ENCODE measurements around the gene SMG5. TPM values are rescaled to one million over a fixed set of nuclear protein-coding genes. Genes with fewer than 3 reads are reported as not detected.
A peak's percentile ranks its signal among the peaks of the same experiment; 100 is the strongest.
"Not testable (repeated sequence)": the region's sequence is repeated elsewhere in the genome, so short reads cannot be mapped to it uniquely, and the experiment has no call there.

The SMG5 gene
- total RNA-seq, 2 donors from 2014 or later: 75.7 to 93.7 TPM

DNA sequence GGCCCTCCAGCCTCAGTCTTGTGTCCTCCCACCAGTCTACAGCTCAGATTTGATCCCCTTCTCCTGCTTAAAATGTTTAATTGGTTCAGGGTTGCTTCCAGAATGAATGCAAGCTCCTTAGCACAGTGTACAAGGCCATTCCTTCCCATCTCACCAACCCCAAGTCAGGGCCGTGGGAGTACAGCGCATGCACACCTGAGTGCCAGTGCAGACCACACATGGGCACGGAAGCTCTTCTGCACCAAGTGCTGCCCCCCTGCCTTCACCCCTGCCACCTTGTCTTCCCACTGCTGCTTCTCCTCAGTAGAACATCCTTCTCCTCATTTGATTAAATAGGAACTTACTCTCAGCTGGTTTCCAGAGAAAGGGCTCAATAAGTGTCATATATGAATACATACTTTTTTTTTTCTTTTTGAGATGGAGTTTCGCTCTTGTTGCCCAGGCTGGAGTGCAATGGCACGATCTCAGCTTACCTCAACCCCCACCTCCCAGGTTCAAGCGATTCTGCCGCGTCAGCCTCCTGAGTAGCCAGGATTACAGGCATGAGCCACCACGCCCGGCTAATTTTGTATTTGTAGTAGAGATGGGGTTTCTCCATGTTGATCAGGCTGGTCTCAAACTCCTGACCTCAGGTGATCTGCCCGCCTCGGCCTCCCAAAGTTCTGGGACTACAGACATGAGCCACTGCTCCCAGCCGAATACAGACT lies 60.5 kb downstream of the SMG5 start:
- H3K4me3 Mint-ChIP-seq: peak overlapping the region; percentile 71
- H3K27ac Mint-ChIP-seq: peak overlapping the region; percentile 88
- peaks cover 87% of the 10 kb centered on the region for H3K36me3 Mint-ChIP-seq (ENCODE audit: low read depth)
- ATAC-seq (replicated peaks): no peak
- H3K9me3 Mint-ChIP-seq: no peaks in the 10 kb centered on the region
- H3K27me3 Mint-ChIP-seq: no peaks in the 10 kb centered on the region
- peaks cover 56% of the 10 kb centered on the region for H3K4me1 Mint-ChIP-seq

DNA sequence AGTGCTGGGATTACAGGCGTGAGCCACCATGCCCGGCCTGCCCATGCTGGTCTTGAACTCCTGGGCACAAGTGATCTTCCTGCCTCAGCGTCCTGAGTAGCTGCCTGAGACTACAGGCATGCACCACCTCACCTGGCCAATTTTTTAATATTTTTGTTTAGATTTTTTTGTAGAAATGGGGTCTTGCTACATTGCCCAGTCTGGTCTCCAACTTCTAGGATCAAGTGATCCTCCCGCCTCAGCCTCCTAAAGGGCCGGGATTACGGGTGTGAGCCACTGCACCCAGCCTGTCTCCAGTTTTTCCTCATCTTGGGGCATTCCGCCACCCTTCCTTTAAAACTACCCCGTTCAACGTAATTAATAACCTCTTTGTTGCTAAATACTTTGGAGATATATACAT lies 62.4 kb downstream of the SMG5 start:
- Mint-ChIP-seq H3K4me3 (peak overlapping the region; percentile 71), H3K36me3 (ENCODE audit: low read depth) (peaks cover 83% of the 10 kb centered on the region)
- no peak for ATAC-seq (replicated peaks)

DNA sequence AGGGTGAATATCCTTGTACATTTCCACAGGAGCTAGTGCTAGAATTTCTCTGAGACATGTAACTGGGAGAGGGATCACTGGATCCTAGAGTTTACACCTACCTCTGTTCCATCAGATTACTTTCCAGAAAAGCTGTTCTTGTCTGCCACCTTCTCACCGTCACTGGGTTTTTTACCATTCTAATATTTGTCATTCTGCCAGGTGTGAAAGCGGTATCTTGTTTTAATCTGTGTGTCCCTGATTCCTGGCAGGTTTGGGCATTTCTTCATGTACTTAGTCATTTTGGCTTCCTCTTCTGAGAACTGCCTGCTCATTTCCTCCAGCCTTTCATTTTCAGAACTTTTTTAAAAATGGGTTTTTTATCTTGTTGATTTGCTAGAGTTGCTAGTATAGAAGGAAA lies 64.8 kb downstream of the SMG5 start:
- no peaks in the 10 kb centered on the region for H3K9me3 Mint-ChIP-seq
- peak overlapping the region; percentile 81 for H3K4me3 Mint-ChIP-seq
- no peaks in the 10 kb centered on the region for H3K27me3 Mint-ChIP-seq
- peak overlapping the region; percentile 95 for H3K27ac Mint-ChIP-seq
- ATAC-seq (replicated peaks): peak; percentile 54
- H3K36me3 Mint-ChIP-seq (ENCODE audit: low read depth): peaks cover 88% of the 10 kb centered on the region
- peaks cover 40% of the 10 kb centered on the region for H3K4me1 Mint-ChIP-seq

More for the DNA sequence above, 62.4 kb downstream of the SMG5 start:
- Mint-ChIP-seq H3K9me3 (no peaks in the 10 kb centered on the region), H3K27ac (peak overlapping the region; percentile 88), H3K27me3 (no peaks in the 10 kb centered on the region), H3K4me1 (peaks cover 46% of the 10 kb centered on the region)

DNA sequence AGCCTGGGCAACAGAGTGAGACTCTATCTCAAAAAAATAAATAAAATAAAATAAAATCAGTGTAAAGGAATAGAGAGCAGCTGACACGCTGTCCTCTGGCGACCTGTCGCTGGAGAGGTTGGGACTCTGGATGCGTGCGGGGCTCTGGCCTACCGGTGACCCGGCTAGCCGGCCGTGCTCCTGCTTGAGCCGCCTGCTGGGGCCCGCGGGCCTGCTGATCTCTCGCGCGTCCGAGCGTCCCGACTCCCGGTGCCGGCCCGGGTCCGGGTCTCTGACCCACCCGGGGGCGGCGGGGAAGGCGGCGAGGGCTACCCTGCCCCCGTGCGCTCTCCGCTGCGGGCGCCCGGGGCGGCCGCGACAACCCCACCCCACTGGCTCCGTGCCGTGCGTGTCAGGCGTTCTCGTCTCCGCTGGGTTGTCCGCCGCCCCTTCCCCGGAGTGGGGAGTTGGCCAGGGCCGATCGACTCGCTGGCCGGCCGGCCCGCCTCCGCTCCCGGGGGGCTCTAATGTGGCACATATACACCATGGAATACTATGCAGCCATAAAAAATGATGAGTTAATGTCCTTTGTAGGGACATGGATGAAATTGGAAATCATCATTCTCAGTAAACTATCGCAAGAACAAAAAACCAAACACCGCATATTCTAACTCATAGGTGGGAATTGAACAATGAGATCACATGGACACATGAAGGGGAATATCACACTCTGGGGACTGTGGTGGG lies 66.1 kb downstream of the SMG5 start:
- Mint-ChIP-seq H3K27ac (peak overlapping the region; percentile 95), H3K36me3 (ENCODE audit: low read depth) (peaks cover 88% of the 10 kb centered on the region), H3K4me3 (peak overlapping the region; percentile 84), H3K4me1 (peaks cover 27% of the 10 kb centered on the region)
- H3K9me3 Mint-ChIP-seq; ATAC-seq (replicated peaks); H3K27me3 Mint-ChIP-seq: not testable (repeated sequence)

DNA sequence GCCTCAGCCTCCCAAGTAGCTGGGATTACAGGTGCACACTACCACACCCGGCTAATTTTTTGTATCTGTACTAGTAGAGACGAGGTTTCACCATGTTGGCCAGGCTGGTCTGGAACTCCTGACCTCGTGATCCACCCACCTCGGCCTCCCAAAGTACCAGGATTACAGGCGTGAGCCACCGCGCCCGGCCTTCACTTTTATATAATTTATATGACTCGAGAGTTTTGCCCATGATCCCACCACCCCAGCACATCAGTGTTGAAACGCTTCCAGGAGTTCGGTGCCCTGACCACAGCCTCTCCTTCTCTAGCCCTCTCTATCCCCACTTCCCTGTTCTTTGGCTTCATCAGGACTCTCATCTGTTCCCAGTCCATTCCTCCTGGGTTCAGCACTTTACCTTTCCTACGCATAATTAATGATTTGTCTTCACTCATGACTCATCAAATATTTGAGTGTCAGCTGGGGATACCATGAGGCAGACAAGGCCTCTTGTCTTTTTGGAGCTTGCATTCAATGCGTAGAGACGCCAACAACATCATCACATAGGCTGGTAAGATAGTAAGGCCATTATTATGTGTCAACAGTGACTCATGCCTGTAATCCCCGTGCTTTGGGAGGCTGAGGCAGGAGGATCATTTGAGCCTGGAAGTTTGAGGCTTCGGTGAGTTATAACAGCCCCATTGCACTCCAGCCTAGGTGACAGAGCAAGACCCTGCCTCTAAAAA lies 68.4 kb downstream of the SMG5 start:
- ATAC-seq (replicated peaks): peak; percentile 15
- H3K9me3 Mint-ChIP-seq: no peaks in the 10 kb centered on the region
- H3K27me3 Mint-ChIP-seq: no peaks in the 10 kb centered on the region
- H3K36me3 Mint-ChIP-seq (ENCODE audit: low read depth): peaks cover 87% of the 10 kb centered on the region
- peak overlapping the region; percentile 84 for H3K4me3 Mint-ChIP-seq
- H3K4me1 Mint-ChIP-seq: peaks cover 15% of the 10 kb centered on the region
- H3K27ac Mint-ChIP-seq: peak overlapping the region; percentile 92

DNA sequence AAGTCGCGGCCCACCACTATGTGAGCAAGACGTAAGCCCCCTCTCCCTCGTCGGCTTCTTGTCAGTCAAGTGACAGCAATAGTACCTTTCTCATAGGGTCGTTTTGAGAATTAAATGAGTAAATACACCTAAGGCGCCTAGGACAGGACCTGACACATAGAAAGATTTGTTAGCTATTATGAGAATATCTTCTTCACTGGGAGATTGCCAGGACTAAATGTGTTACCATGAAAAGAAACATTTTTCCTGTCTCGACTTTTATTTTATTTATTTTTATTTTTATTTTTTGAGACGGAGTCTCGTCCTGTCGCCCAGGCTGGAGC lies 69.0 kb downstream of the SMG5 start:
- no peaks in the 10 kb centered on the region for H3K9me3 Mint-ChIP-seq
- ATAC-seq (replicated peaks): no peak
- peaks cover 90% of the 10 kb centered on the region for H3K36me3 Mint-ChIP-seq (ENCODE audit: low read depth)
- H3K4me3 Mint-ChIP-seq: peak overlapping the region; percentile 84
- H3K27me3 Mint-ChIP-seq: no peaks in the 10 kb centered on the region
- peak overlapping the region; percentile 92 for H3K27ac Mint-ChIP-seq
- H3K4me1 Mint-ChIP-seq: peaks cover 14% of the 10 kb centered on the region

DNA sequence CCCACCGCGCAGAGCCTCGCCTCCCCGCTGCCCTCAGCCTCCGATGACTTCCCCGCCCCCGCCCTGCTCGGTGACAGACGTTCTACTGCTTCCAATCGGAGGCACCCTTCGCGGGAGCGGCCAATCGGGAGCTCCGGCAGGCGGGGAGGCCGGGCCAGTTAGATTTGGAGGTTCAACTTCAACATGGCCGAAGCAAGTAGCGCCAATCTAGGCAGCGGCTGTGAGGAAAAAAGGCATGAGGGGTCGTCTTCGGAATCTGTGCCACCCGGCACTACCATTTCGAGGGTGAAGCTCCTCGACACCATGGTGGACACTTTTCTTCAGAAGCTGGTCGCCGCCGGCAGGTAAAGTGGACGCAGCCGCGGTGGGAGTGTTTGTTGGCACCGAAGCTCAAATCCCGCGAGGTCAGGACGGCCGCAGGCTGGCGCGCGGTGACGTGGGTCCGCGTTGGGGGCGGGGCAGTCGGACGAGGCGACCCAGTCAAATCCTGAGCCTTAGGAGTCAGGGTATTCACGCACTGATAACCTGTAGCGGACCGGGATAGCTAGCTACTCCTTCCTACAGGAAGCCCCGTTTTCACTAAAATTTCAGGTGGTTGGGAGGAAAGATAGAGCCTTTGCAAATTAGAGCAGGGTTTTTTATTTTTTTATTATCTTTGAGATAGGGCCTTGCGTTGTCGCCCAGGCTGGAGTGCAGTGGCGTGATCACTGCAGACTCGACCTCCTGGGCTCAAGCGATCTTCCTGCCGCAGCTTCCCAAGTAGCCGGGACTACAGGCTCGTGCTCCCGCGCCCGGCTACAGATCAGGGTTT lies 69.6 kb downstream of the SMG5 start, which contains the start of gene PMF1:
PMF1 (plus strand) TSS at position 175 of the 811 bp plus-strand sequence; CDS start at position 184, 9 bp downstream.
- H3K4me1 Mint-ChIP-seq: peaks cover 11% of the 10 kb centered on the region
- peaks cover 91% of the 10 kb centered on the region for H3K36me3 Mint-ChIP-seq (ENCODE audit: low read depth)

DNA sequence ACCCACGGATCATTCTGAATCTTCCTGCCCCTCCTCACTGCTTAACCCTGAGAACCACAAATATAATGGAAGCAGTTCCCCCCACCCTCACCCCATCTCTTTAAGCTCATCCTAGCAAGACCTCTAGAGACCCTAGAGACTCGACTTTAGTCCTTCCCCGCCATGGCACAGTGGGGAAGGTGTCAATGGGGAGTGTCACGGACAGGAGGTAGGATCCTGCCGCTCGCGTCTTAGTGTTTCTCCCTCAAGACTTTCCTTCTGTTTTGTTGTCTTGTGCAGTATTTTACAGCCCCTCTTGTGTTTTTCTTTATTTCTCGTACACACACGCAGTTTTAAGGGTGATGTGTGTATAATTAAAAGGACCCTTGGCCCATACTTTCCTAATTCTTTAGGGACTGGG lies 70.5 kb downstream of the SMG5 start:
- peak overlapping the region; percentile 84 for H3K4me3 Mint-ChIP-seq
- H3K4me1 Mint-ChIP-seq: peaks cover 6% of the 10 kb centered on the region
- no peaks in the 10 kb centered on the region for H3K9me3 Mint-ChIP-seq
- H3K27me3 Mint-ChIP-seq: no peaks in the 10 kb centered on the region
- peaks cover 91% of the 10 kb centered on the region for H3K36me3 Mint-ChIP-seq (ENCODE audit: low read depth)
- no peak for ATAC-seq (replicated peaks)
- H3K27ac Mint-ChIP-seq: peak overlapping the region; percentile 92

More for the DNA sequence above, 69.6 kb downstream of the SMG5 start, which contains the start of gene PMF1:
- peak within 1 kb of the TSS; percentile 84 for H3K4me3 Mint-ChIP-seq
- peak within 1 kb of the TSS; percentile 92 for H3K27ac Mint-ChIP-seq
- no peaks in the 10 kb centered on the region for H3K27me3 Mint-ChIP-seq
- ATAC-seq (replicated peaks): peak; percentile 91
- no peaks in the 10 kb centered on the region for H3K9me3 Mint-ChIP-seq

DNA sequence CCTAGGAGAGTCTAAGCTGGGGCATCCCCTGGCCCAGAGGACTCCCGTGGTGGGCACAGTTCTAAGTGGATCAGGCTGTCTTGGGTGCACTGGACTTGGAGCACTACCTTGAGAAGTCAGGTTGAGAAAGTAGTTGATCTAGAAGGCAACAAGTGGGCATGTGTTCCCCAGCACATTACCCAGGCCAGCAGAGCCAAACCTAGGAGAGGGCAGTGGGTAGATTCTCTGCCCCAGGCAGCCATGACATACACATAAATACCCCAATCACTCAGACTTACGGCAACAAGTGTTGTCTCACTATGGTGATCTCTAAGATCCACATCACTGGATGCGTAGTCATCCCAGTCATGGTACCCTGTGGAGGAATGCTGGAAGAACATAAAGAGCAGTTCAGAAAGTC lies 71.4 kb downstream of the SMG5 start:
- Mint-ChIP-seq H3K27me3 (no peaks in the 10 kb centered on the region), H3K4me1 (peaks cover 6% of the 10 kb centered on the region), H3K36me3 (ENCODE audit: low read depth) (peaks cover 96% of the 10 kb centered on the region), H3K27ac (peak overlapping the region; percentile 0), H3K9me3 (no peaks in the 10 kb centered on the region), H3K4me3 (peak overlapping the region; percentile 84)
- ATAC-seq (replicated peaks): no peak

DNA sequence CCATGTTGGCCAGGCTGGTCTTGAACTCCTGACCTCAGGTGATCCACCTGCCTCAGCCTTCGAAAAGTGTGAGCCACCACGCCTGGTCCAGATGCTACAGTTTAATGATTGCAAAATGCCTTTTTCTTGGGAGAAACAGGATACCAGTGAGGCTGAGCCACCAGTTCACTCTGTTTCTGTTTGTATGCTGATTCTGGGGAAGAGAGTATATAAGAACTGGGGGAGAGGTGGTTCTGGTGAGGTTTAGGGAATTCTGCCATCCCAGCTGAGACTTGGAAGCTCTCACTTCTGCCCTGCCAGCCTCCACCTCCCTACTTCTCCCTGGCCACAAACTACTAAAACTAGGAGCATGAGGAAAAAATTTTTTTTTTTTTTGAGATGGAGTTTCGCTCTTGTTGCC lies 77.9 kb downstream of the SMG5 start:
- no peak for ATAC-seq (replicated peaks)
- Mint-ChIP-seq H3K4me1 (peaks cover 9% of the 10 kb centered on the region), H3K36me3 (ENCODE audit: low read depth) (peaks cover 34% of the 10 kb centered on the region), H3K27me3 (no peaks in the 10 kb centered on the region), H3K4me3 (no peak overlapping the region), H3K9me3 (no peaks in the 10 kb centered on the region), H3K27ac (no peak overlapping the region)

DNA sequence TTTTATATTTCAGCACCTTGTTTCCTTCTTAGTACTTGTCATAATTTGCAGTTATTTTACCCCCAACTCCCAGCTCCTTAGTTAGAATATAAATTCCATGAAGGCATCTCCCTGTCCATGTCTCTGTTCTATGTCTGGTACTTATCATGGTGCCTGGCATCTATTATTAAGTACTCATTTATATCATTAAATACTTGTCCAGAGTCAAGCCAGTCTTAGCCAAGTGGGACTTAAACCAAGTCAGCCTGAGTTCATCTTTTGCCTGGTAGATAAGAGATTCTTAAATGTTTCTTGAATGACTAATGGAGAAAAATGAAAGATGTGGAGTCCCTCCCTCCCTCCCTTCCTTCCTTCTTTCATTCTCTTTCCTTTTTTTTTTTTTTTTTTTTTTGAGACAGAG lies 79.3 kb downstream of the SMG5 start:
- Mint-ChIP-seq H3K27me3 (no peaks in the 10 kb centered on the region), H3K9me3 (no peaks in the 10 kb centered on the region), H3K4me1 (peaks cover 23% of the 10 kb centered on the region), H3K4me3 (no peak overlapping the region), H3K36me3 (ENCODE audit: low read depth) (peaks cover 20% of the 10 kb centered on the region), H3K27ac (no peak overlapping the region)
- no peak for ATAC-seq (replicated peaks)

DNA sequence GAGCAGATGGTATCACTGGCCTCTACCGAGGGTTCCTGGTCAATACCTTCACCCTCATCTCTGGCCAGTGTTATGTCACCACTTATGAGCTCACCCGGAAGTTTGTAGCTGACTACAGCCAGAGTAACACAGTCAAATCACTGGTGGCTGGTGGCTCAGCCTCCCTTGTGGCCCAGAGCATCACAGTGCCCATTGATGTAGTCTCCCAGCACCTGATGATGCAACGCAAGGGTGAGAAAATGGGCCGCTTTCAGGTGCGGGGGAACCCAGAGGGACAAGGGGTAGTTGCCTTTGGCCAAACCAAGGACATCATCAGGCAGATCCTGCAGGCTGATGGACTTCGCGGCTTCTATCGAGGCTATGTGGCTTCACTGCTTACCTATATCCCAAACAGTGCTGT lies 82.6 kb downstream of the SMG5 start:
- Mint-ChIP-seq H3K4me3 (no peak overlapping the region), H3K27me3 (no peaks in the 10 kb centered on the region), H3K36me3 (ENCODE audit: low read depth) (no peaks in the 10 kb centered on the region), H3K27ac (peak overlapping the region; percentile 97), H3K9me3 (no peaks in the 10 kb centered on the region), H3K4me1 (peaks cover 42% of the 10 kb centered on the region)
- ATAC-seq (replicated peaks): peak; percentile 37

Data from activated T-helper 17 cell treated with anti-CD3 and anti-CD28 coated beads, Interleukin-2, amount 50 U/mL, for 72 hours (primary cell).